HepG2 (cell line): ENCODE data around the gene MARCHF11. TPM values are rescaled to one million over a fixed set of nuclear protein-coding genes. Genes with fewer than 3 reads are reported as not detected.

Experiments used
- ATAC-seq: fragments of 200-7000 bp; cut with Tn5 transposase; 3 replicates; pipeline ENCODE4 v1.9.1; 2020; ENCODE audit warnings: mild to moderate bottlenecking, moderate library complexity
- BruUV-seq: library from RNA; stranded (reverse); fragments of 400-500 nt; replicated peaks from 2 replicates; lab custom pipeline; 2021; lab: Mats Ljungman, UMichigan
- CTCF ChIA-PET: fragments of 300-600 bp; formaldehyde crosslinking; extraction: SDS; loops from one replicate; lab custom pipeline; 2021; ENCODE audit warnings: low total read pairs, inconsistent platforms, low intra/inter-chr PET ratio; lab: Yijun Ruan, JAX
- POLR2A ChIA-PET: fragments of 350-600 bp; sonication (Branson Sonifier 250); formaldehyde crosslinking; loops from one replicate; lab custom pipeline; 2020; ENCODE audit warnings: antibody characterized with exemption, inconsistent platforms; lab: Yijun Ruan, JAX
- DNase-seq: peaks from one replicate; pipeline ENCODE4 v3.0.0-alpha.2; 2015; ENCODE audit warnings: low spot score
- FAIRE-seq: peaks from 3 replicates; lab custom pipeline; 2011; peaks lifted over from hg19 to GRCh38; lab: Jason Lieb, UNC
- H2AFZ ChIP-seq: one replicate; pipeline ENCODE4 v1.6.1; 2011; ENCODE audit warnings: low read length, inconsistent platforms
- H3K27ac ChIP-seq: fragments of 300-600 bp; 3 replicates; pipeline ENCODE4 v1.8.0; 2011; ENCODE audit warnings: mixed run types, mild to moderate bottlenecking, mixed read lengths, low read length, inconsistent platforms; ENCODE audit not compliant: insufficient read depth; ENCODE audit errors: extremely low read length
- H3K27me3 ChIP-seq, 2 experiments: fragments of 200-600 bp in 1 of 2; 2 replicates in 1 of 2; 3 replicates in 1 of 2; pipeline versions ENCODE4 v1.6.0 to v1.8.0; 2011; ENCODE audit warnings: low read length in 2 of 2, mild to moderate bottlenecking in 2 of 2, moderate library complexity in 2 of 2, inconsistent platforms in 1 of 2; ENCODE audit not compliant: insufficient read depth in 2 of 2, control insufficient read depth in 1 of 2
- H3K36me3 ChIP-seq, 2 experiments: fragments of 200-600 bp in 1 of 2; replicated peaks in 1 of 2; 2 replicates in 1 of 2; 3 replicates in 1 of 2; pipeline versions ENCODE4 v1.5.1 to v1.8.0; 2011; ENCODE audit warnings: low read length in 2 of 2, inconsistent platforms in 1 of 2; ENCODE audit not compliant: insufficient read depth in 2 of 2, control insufficient read depth in 1 of 2
- H3K4me1 ChIP-seq: 2 replicates; pipeline ENCODE4 v1.5.1; 2012; ENCODE audit warnings: low read length, inconsistent platforms; ENCODE audit not compliant: insufficient read depth
- H3K4me2 ChIP-seq: 2 replicates; pipeline ENCODE4 v1.6.0; 2011; ENCODE audit warnings: low read depth, low read length, inconsistent platforms
- H3K4me3 ChIP-seq, 3 experiments: fragments of 200-600 bp in 1 of 3; sonication (generic), shearing (Covaris generic) in 1 of 3; replicated peaks in 1 of 3; 2 replicates each; pipeline ENCODE4 v1.5.1; 2011 to 2016; ENCODE audit warnings: low read length in 3 of 3, inconsistent platforms in 2 of 3, low read depth in 2 of 3, mild to moderate bottlenecking in 2 of 3, control low read depth in 1 of 3, mixed read lengths in 1 of 3; ENCODE audit not compliant: insufficient read depth in 1 of 3
- H3K79me2 ChIP-seq: one replicate; pipeline ENCODE4 v1.6.1; 2011; ENCODE audit warnings: low read length, inconsistent platforms; ENCODE audit not compliant: insufficient read depth
- H3K9ac ChIP-seq: 2 replicates; pipeline ENCODE4 v1.6.0; 2011; ENCODE audit warnings: mild to moderate bottlenecking, low read depth, low read length, inconsistent platforms; ENCODE audit not compliant: insufficient read depth
- H3K9me3 ChIP-seq: 2 replicates; pipeline ENCODE4 v1.5.1; 2012; ENCODE audit warnings: mild to moderate bottlenecking, low read length
- H4K20me1 ChIP-seq: 2 replicates; pipeline ENCODE4 v1.6.0; 2011; ENCODE audit warnings: inconsistent platforms, mild to moderate bottlenecking, low read length, moderate library complexity; ENCODE audit not compliant: insufficient read depth
- HNRNPH1 ChIP-seq: fragments of 200-400 bp; formaldehyde crosslinking; optimal IDR thresholded peaks from 2 replicates; pipeline ENCODE3; 2017; ENCODE audit warnings: mild to moderate bottlenecking, low read depth, low read length
- MXD4 ChIP-seq: IDR thresholded peaks from 2 replicates; pipeline ENCODE4 v1.6.1; 2016; ENCODE audit warnings: mild to moderate bottlenecking, missing biosample characterization, missing genetic modification reagents
- RBM22 ChIP-seq: fragments of 200-400 bp; formaldehyde crosslinking; optimal IDR thresholded peaks from 2 replicates; pipeline ENCODE3; 2017; ENCODE audit warnings: mild to moderate bottlenecking, low read length, moderate library complexity
- TRIM22 ChIP-seq: fragments of 450-650 bp; IDR thresholded peaks from 2 replicates; pipeline ENCODE4 v1.6.1; 2017
- ZNF20 ChIP-seq: sonication (generic); formaldehyde crosslinking; IDR thresholded peaks from 2 replicates; pipeline ENCODE4 v1.4.0; 2020; ENCODE audit warnings: mild to moderate bottlenecking, moderate library complexity, missing genetic modification reagents
- ZNF414 ChIP-seq: sonication (generic); formaldehyde crosslinking; IDR thresholded peaks from 2 replicates; pipeline ENCODE4 v1.5.0; 2020; ENCODE audit warnings: missing genetic modification reagents
- ZNF629 ChIP-seq: sonication (generic); formaldehyde crosslinking; conservative IDR thresholded peaks from 2 replicates; pipeline ENCODE4 v1.5.0; 2020; ENCODE audit warnings: missing genetic modification reagents
- ZNF704 ChIP-seq: sonication (generic); formaldehyde crosslinking; IDR thresholded peaks from 2 replicates; pipeline ENCODE4 v1.8.1; 2023; ENCODE audit warnings: mild to moderate bottlenecking, inconsistent platforms, moderate library complexity, missing genetic modification reagents, borderline replicate concordance
- ZNF747 ChIP-seq: sonication (generic); formaldehyde crosslinking; IDR thresholded peaks from 2 replicates; pipeline ENCODE4 v1.8.1; 2023; ENCODE audit warnings: missing genetic modification reagents, mild to moderate bottlenecking, borderline replicate concordance
- ZNF784 ChIP-seq: sonication (generic); formaldehyde crosslinking; IDR thresholded peaks from 2 replicates; pipeline ENCODE4 v1.5.1; 2020; ENCODE audit warnings: missing genetic modification reagents, mild to moderate bottlenecking, borderline replicate concordance
- ZZZ3 ChIP-seq: sonication (generic); formaldehyde crosslinking; IDR thresholded peaks from 2 replicates; pipeline ENCODE4 v1.4.0; 2020; ENCODE audit warnings: missing genetic modification reagents, mild to moderate bottlenecking, borderline replicate concordance
- WGBS: methylation state at CpG from one replicate; pipeline ENCODE4 v1.1.6; 2017; ENCODE audit warnings: low lambda C conversion rate; 5-methylcytosine and 5-hydroxymethylcytosine counted together
- in situ Hi-C: cut with HindIII; loops from 2 replicates; pipeline ENCODE4 v1.10.0; 2017; ENCODE audit warnings: low pct_unique_long_range_greater_than_20kb; ENCODE audit not compliant: extremely low pct_ligation_motif_present
- intact Hi-C: fragments of 100-400 bp; cut with micrococcal nuclease; formaldehyde crosslinking; loops from one replicate; pipeline ENCODE4 v1.10.0; 2022; ENCODE audit not compliant: unreplicated experiment
- polyA plus RNA-seq, 8 experiments: library from polyadenylated mRNA; depleted of rRNA in 3 of 8; stranded (reverse) in 7 of 8; unstranded in 1 of 8; fragments of >200 nt; fragmentation: Illumina TruSeq in 4 of 8; extraction: Trizol in 4 of 8; gene quantifications; 2 replicates each; pipeline versions ENCODE4 v1.2.1 to v1.2.3, GENCODE V29; 2011 to 2016; ENCODE audit warnings: low read depth in 4 of 8, missing spikeins in 1 of 8, mixed read lengths in 1 of 8; ENCODE audit not compliant: insufficient read depth in 1 of 8
- total RNA-seq, 5 experiments: library from RNA; depleted of rRNA; stranded (reverse); fragments of >200 nt; fragmentation: Illumina TruSeq; extraction: Trizol; gene quantifications; 2 replicates each; pipeline ENCODE4 v1.2.3, GENCODE V29; 2016; ENCODE audit warnings: low read depth in 1 of 5

MARCHF11 gene
- total and polyA plus RNA-seq, 2 of the 13 experiments (the other 11 are each of a cell fraction or from before 2014, with no cell fraction given) = not detected

- TF ChIP-seq ZNF414 (CRISPR knock-in tag) = no peak
- TF ChIP-seq ZNF20 = no peak
- no peak for TF ChIP-seq ZNF784 (CRISPR knock-in tag)
- no peak for TF ChIP-seq ZNF704 (CRISPR knock-in tag)
- no peak for TF ChIP-seq ZZZ3 (CRISPR knock-in tag)
- TF ChIP-seq TRIM22 = no peak
- TF ChIP-seq ZNF747 (CRISPR knock-in tag) = no peak
- TF ChIP-seq MXD4 (CRISPR knock-in tag) = no peak
- no peak for TF ChIP-seq RBM22
- TF ChIP-seq ZNF629 (CRISPR knock-in tag) = no peak
- TF ChIP-seq HNRNPH1 = no peak
- TF ChIP-seq, all 625 proteins: peak for 0
- POLR2A ChIA-PET = no interaction called here
- Histone ChIP-seq H3K79me2 (no peaks in the 10 kb centered on the region), H3K36me3 (no peaks in the 10 kb centered on the region), H4K20me1 (no peaks in the 10 kb centered on the region), H3K27ac (no peak overlapping the region), H3K4me1 (no peaks in the 10 kb centered on the region), H3K4me2 (no peak overlapping the region), H2AFZ (no peak overlapping the region), H3K27me3 (no peaks in the 10 kb centered on the region), H3K4me3 (no peak overlapping the region), H3K9me3 (no peaks in the 10 kb centered on the region), H3K9ac (no peak overlapping the region)
- ATAC-seq (no peak), FAIRE-seq (no peak), DNase-seq (no peak)
- intact Hi-C loops (no loop called here), in situ Hi-C loops (no loop called here)
- WGBS = 0% methylated on average over 2 of the region's 2 CpGs
- CTCF ChIA-PET = no interaction called here
- no TSS peak for BruUV-seq
Measured at GRCh38 chr5:16072616-16073015, 107.0 kb downstream of the MARCHF11 start.
